ENCODE data around the gene DEXI.

DNA sequence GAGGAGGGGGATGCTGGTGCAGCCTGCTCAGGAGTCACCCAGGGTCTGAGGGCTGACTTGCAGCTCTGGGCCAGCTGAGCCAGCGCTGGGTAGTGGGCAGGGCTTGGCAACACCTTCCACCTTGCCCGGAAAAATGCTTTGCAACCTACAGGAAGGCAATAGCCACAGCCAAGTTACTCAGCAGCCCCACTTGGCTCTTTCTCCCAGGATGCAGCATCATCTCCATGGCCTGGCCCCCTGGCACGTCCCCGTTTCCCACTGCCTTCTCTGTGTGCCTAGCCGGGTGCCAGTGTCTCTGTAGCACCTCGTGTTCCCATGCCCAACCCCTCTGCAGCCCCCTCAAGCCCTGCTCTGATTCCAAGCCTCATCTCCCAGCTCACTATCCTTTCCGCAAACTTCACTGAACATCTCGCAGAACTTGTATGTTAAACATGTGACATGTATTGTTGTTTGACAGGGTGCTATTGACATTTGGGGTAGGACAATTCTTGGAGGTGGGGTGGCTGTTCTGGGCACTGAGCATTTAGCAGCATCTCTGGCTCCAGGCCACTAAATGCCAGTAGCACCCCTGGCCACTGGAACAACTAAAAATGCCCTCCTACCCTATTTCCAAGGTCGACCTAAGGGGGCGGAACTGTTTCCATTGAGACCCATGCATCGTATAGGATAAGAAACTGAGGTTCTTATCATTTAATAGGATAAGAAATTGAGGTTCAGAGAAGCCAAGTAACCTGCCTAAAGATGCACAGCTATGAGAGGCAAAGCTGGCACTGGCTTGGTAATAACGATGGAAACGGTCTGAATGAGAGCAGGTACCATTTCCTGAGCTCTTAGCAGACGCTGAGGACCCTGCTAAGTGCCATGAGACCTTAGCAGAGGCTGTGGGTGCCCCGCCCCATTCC is 12.2 kb downstream of the DEXI start:
- TF ChIP-seq, protein P1, sequence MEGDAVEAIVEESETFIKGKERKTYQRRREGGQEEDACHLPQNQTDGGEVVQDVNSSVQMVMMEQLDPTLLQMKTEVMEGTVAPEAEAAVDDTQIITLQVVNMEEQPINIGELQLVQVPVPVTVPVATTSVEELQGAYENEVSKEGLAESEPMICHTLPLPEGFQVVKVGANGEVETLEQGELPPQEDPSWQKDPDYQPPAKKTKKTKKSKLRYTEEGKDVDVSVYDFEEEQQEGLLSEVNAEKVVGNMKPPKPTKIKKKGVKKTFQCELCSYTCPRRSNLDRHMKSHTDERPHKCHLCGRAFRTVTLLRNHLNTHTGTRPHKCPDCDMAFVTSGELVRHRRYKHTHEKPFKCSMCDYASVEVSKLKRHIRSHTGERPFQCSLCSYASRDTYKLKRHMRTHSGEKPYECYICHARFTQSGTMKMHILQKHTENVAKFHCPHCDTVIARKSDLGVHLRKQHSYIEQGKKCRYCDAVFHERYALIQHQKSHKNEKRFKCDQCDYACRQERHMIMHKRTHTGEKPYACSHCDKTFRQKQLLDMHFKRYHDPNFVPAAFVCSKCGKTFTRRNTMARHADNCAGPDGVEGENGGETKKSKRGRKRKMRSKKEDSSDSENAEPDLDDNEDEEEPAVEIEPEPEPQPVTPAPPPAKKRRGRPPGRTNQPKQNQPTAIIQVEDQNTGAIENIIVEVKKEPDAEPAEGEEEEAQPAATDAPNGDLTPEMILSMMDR (IDR thresholded peaks at IDR 0.05), result no peak
- TF ChIP-seq POLR2AphosphoS5 (IDR thresholded peaks at IDR 0.05), result no peak
